Effector CD4-positive, alpha-beta T cell (primary cell): ENCODE data around the gene VDR.
"Not testable (repeated sequence)": the region's sequence is repeated elsewhere in the genome, so short reads cannot be mapped to it uniquely, and the experiment has no call there.

Experiments used
- DNase-seq: peaks from one replicate; pipeline ENCODE4 v3.0.0-alpha.2; 2020

VDR gene

DNA sequence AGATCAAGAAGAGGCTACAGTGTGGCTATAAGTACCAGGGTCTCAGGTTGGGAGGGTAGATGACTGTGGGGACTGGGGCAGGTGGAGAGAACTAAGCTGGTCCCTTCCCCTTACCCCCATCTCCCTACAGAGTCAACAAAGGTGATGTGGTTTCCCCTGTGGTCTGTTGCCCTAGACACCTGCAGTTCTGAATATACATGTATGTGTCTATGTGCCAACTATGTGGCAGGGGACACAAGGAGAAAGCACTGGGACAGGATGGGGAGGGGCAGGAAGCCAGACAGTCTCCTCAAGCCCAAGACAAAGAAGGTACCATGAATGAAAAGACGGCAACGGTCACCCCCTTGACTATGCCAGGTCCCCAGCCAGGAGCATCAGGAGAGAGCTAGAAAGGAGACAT, 80.6 kb downstream of the VDR start:
- DNase-seq = peak; percentile 43

DNA sequence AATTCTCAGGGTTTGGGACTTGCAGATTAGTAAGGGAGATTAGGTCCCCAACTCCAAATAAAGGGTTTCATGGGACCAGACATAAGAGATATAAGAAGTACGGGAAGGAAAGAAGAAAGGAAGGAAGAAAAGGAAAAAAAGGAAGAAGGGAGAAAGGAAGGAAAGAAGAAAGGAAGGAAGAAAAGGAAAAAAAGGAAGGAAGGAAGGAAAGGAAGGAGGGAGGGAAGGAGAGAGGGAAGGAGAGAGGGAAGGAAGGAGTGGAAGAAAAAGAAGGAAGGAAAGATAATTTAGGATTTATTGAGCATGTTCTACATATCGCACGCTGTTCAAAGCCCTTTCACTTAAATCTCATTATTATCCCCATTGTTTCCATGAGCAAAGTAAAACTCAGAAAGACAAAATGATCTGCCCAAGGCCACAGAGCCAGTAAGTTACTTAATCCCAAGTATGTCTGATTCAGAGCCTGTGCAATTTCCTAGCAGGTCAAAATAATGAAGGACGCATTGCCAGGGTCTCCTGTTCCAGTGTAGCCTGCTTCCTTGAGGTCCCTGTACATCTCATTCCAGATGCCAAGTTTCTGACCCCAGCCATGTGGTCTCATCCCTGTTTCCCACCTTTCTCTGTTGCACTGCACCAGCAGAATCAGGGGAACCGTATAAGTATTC, 81.2 kb downstream of the VDR start:
- no peak for DNase-seq

DNA sequence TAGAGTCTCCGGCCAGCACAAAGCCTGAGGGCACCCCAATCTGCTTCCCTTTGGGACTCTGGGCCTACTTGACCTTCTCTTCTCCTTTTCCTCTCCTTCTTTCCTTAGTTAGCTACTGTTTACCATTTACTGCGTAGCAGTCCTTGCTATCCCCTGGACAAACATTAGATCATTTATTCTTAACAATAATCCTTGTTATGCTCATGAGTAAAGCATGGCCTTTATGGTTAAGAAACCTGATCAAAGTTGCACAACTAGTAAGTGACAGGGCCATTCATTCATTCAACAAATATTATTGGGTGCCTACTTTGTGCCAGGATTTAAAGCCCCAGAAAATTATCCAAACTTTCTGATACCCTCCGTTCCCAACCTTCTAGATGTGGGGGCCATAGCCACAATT, 81.9 kb downstream of the VDR start:
- no peak for DNase-seq

DNA sequence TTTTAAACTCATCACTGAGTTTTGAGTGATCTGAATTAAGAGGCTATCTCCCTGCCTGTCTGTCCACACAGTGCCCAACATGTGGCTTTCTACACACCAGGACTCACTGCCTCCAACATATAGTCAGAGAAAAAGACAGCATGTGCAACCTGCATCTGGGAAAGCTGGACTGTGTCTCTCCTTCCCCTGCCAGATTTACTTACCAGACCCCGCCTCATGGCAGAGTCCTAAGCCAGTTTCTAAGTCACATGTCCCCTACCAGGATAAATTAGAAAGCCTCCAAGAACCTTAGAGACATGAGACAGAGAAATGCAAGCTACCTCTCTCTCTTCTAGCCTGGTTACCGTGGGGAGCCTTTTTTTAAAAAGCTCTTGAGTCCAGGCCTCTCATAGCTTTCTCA, 82.4 kb downstream of the VDR start:
- DNase-seq = no peak

DNA sequence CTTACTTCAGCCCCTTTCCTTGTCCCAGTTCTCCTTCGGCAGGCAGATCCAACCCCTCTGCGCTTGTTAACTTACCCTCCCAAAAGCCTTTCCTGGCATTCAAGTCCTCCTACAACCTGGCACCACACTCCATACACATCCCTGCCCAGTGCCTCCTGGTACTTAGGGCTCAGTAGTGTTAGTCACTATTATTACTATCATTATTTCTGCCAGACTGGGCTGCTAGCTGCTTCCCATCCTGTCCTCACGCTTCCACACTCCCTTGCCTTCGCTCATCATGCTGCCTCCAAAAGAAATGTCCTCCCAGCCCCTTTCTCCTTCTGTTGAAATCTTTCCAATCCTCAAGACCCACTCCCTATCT, 83.5 kb downstream of the VDR start:
- DNase-seq = no peak

DNA sequence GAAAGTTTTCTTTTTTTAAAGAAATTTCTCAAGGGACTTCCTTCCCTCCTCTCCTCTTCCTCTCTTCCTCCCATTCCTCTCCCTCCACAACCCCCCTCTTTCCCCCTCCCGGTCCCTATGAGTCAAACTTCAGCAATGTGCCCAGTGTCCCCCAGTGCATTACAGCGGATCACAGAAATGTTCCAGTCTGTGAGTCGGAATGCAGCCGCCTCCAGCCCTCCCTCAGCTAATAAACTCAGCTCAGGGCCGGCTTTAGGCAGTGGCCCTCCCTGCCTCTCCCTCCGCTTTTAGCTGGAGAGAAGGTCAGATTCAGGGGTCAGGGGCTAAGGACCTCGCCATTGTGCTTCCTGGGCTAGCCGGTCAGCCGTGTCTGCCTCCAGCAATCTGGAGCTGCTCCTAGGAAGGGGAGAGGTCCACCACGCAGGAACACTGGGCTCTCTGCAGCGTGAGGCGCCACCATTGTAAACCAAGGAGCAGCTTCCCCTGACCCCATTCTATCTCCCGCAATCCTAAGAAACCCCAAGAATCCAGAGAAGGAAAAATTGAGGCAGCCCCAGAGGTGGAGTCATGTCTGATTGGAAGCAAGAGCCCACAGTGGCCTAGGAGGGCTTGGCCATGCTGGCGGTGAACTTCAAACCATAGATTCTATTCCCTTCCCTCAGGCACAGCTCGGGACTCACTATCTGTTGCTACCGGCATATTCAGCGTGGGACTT, 84.0 kb downstream of the VDR start:
- DNase-seq = no peak

DNA sequence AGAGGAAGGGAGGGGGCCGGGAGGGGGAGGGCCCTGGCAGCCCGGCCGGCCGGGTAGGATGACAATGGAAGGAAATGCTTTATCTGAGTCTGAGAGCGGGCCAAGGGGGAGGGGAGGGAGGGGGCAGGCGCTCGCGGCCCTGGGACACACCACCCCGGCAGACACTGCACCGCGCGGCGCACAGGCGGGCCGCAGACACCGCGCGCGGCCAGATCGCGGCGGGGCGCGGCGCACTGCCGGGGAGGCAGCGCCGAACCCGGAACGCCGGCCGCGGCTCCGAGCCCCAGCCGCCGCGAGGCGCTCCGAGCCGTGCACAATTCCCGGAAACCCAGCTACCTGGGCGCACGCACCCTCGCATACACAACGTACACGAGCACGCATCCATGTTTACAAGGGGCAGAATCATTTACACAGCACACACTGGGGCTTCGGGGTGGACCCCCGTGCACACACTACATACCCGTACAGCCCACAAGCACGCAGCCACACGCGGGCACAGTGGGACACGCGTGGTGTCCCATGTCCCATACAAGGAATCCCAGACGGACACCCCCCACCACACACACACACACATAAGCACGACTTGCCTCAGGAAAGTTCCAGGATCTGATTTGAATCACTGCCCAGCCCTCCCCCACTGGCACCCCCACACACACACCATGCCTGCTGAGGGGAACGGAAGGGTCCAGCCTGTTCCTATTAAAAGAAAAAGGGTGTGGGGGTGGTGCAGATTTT, 84.7 kb downstream of the VDR start, which contains the start of gene HDAC7:
Gene HDAC7, minus strand, starts transcription at position 8 of the 735 bp plus-strand sequence. CDS start 118 bp downstream, outside the sequence.
- peak; percentile 59 for DNase-seq

DNA sequence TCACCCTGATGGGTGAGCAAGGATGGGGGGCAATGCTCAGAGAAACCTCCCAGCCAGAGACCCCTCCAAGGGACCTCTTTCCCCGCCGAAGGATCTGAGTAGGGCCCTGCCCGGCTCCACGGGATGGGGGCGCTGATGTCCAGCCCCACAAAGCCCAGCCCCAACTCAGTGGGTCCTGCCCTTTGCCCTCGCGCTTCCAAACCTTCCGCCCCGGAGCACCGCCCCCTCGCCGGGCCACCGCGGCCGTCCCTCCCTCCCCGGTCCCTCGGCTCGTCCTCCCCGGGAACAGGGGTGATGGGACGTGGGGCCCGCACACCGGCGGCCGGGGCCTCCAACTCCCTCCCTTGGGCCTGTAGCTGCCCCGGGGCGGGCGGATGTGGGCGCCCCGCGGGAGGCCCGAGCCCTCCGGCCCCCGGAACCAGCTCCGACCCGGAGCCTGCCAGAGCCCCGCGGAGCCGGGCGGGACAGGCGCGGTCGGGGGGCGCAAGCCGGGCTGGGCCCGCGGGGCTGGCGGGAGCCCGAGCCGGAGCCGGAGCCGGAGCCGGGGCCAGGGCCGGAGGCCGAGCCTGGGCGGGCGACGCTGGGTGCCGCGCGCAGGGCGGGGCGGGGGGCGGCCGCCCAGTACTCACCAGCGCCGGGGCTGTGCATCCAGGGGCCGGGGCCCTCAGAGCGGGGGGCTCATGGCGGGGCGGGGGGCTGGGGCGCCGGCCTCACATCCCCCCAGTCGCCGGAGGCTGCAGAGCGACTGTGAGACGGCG, 85.5 kb downstream of the VDR start:
- no peak for DNase-seq

DNA sequence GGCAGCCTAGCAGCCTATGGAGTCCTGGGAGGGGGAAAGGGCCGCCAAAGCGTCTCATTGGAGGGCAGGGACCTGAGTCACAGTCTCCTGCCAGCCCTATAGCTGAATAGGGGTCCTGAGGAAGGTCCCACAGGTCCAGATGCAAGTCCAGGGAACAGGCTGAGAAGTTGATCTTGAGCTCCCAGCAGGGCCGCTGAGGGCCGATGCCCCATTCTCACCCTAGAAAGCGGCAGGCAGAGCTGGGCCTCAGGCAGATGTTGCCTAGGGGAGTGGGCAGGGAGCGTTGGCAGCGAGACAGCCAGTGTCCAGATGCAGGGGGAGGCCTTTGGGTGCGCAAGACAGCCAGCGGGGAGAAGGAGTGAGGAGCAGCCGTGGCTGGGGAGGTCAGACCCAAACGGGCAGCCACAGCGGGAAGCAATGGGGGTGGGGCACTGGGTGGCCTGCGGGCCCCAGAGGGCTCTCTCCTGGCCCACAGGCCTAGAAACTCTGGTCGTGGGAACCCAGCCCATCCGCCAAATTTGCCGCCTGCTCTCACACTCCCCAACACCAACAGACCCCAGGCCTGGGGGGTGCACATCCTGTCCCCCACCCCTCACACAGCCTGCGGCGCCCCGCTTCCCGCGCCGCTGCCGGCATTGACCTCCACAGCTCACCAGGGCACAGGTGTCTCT, 86.2 kb downstream of the VDR start:
- no peak for DNase-seq

DNA sequence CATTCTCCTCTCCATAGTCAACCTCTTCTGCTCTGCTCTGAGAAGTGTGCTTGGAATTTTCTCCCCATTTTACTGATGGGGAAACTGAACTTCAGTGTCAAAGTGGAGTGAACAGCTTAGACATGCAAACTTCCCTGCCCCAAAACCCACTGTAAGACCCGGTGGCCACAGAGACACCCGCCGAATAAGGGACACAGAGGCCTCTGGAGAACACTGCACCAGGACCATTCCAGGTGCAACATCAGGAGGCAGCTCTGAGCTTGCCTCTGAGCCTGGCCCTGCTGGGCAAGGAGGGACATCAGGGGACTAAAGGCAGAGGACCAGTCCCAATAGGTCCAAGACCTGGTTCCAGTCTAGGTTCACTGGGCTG, 86.8 kb downstream of the VDR start:
- DNase-seq = no peak

DNA sequence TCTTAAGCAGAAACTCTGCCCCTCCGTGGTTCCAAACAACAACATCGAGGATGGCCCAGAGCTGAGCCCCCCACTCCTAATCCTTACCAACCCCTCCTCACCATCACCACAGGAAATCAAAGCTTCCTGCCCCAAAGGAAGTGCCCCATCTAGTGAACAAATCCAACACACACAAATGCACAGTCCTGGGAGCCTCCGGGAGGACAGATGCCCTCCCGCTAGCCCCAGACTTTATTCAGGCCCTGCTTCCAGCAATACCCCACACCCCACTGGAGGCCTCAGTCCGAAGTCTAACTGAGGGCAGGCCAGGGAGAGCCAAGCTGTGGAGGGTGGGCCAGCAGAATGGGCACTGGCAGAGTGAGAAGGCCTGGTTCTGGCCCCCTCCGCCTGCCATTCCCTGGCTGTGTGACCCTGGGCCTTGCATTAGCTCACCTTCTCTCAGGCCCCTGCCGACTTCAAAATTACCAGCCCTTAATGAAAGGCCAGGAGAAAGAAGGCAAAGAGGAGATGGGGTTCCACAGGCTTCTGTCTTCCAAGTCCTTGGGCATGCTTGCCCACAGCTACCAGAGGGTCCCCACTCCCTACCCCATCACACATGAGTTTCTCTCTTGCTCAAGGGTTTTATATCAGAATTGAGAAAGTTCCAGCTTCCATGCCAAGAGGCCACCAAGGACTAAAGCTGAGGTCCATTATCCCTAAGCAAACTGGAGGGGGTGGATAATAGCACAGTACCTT, 87.4 kb downstream of the VDR start:
- DNase-seq = no peak

DNA sequence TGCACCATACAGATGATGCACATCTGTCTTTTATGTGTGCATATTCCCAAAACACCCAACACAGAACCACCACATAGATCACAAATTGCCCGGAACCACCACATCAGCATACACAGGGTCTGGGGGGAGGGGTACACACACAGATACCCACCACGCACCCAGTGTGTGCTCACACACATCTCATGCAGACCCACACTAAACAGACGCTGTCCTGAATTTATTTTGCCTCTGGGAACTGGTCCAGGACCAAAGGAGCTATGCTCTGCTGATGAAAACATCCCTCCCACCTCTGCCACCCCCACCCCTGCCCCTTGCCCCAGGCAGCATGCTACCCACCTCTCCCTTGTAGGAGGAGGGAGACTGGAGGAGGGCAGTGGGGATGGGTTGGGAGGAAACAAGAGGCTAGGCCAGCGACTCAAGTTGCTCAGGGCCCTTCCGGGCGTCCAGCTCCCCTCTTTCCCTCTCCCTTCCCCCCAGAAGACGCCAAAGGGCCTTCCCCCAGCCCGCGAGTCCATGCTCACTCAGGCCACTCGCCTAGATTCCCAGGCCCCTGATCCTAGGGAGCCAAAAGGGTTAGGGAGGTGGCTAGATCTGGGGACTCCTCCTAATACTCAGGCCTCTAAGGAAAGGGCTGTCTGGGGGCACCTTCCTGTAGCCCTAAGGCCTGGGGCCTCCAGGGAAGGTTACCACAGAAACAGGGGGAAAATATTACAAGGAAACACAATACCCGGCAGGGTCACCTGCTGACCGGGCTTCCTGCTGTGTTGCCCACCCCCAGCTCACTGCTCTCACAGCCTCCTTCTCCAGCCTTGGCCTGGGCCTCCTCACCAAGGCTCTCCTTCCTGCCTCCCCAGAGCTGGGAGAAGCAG, 88.2 kb downstream of the VDR start:
- no peak for DNase-seq

DNA sequence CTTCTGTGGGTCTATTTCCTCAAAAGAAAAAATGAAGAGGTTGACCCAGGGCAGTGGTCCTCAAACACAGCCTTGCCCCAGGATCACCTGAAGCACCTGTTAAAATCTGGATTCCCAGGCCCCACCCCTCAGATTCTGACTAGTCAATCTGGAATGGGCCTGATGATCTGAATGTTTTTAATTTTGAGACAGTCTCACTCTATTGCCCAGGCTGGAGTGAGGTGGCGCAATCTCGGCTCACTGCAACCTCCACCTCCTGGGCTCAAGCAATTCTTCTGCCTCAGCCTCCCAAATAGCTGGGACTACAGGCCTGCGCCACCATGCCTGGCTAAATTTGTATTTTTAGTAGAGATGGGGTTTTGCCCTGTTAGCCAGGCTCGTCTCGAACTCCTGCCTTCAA, 89.3 kb downstream of the VDR start:
- not testable (repeated sequence) for DNase-seq

DNA sequence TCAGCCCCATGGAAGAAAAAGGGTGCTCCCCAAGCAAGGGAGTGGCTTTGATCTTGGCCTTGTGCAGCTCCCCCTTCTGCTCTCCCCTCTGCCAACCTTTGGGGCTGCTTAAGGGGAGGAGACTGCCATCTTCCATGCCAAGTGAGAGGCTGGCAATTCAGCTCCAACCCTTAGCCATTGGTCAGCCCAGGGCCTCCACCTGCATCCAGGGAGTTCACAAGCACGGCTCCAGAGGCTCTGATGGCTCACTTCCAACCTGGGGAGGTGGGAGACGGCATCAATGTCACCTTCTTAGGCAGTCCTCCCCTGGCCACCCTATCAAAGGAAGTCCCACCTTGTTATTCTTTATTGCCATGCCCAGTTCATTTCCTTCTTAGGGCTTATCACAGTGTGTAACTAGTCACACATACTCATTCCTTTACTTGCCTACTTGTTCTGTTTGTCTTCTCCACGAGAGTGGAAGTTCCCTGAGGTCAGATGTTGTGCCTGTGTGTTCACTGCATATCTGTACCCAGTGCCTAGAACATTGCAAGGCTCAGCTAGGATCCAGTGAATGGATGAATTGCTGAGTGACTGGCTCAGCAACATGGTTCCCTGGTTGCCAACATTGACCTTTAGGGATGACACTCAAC, 90.1 kb downstream of the VDR start:
- DNase-seq = no peak

DNA sequence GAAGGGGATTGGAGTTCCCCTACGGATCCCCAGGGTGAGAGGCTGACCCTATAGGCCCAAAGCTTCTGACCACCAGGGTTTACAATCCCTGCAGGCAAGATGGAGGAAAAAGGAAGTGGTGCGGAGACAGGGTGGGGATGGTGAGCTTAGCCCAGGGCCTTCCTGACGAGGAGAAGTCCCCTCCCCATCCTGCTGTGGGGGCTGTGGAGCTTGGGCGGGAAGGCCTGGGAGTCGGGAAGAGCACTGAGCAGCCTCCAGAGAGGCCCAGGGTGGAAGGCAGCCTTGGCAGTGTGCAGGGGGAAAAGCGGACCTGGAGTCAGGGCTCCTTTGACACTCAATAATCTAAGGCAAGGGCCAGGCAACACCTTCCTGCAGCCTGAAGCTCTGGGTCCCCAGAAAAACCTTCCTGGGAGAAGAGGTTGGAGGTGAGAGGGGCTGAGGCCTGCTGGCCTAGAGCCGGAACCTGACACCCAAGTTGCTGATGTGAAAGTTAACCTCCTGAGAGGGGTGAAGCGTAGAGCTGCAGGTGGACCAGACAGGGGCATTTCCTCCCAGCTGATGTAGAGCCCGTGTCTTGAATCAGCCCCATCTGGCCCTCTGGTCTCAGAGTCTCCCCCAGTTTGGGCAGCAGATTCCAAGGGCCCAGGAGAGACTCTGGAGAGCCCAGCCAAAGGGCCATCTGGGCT, 91.1 kb downstream of the VDR start:
- DNase-seq = no peak

DNA sequence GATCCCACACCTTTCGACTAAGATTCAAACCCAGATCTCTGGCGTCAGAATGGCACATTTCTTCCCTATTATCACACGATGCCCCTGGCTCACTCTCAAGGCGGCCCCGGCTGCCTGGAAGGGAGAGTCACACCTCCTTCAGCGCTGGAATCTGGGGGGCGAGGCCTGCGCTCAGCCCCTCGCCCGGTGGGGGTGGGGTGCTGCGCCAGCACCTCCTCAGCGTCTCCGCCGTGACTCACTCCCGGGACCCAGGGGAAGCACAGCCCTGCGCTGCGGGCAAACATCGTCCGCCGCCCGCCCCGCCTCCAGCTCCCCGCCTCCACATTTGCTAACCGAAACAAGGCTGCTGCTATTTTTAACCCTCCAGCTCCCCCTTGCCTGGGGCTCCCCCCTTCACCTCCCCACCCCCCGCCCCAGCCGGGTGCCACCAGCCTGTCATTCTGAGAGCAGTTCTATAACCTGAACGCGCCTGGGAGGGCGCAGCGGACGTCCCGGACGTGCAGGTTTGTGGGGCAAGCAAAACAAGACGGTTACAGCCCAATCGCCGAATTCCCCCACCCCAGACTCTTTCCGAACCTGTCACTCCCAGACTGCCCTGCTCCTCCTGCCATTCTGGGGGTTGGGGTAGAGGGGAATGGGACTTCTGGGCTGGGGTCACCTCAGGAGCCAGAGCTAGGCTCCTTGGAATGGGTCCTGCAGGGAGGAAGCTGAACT, 91.8 kb downstream of the VDR start:
- DNase-seq = peak; percentile 86

DNA sequence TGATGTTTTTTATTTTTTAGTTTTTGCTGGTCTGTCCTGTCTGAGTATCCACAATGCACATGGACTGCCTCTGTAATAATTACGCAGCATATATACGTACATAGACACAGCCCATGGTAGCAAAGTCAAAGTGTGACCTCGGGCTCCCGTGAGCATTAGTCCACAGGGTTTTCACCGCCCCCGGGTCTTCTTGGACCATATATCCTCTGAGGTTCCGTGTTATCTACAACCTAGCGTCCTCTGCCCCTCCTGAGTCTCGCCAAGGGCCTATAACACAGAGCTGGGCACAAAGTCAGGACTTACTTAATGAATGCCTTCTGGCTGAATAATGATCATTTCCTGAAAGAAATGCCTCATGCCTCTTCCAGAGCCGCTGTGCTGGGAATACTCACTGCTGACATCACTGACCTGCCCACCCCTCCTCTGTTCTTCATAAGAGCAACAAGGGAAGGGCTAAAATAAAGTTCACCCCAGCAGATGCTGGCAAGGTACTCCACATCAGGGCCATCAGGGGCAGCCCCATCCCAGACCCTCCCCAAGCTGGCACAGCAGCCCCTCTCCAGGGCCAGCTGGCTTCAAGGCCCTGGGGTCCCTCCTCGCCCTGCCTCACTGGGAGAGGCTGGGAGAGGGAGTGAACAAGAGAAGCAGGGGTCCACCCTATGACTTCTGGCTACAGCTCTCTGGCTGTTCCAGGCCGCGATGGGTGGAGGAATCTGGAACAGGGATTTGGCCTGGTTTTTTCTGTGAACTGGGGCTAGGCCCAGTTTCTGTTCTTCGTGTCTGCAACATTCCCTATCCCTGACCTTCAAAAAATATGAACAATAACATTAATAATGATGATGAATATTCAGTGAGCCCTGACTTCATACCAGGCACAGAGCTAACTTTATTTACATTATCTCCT, 93.0 kb downstream of the VDR start:
- DNase-seq = no peak

DNA sequence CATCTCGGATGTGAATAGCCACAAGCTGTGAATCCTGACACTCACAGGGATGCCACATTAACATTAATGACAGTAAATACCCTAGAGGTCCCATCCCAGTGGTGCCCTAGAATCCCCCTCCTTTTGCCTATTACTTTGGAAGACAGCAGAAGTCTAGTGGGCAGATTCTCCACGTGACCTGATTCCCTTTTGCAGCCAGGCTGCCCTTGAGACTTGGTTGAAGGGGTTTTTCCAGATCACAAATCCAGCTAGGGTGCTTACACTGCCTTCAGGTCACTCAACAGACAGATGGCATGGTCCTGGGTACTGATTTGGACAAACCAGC, 93.8 kb downstream of the VDR start:
- DNase-seq = no peak
